Measurements from ENCODE around the gene GINS2.

The GINS2 gene

DNA sequence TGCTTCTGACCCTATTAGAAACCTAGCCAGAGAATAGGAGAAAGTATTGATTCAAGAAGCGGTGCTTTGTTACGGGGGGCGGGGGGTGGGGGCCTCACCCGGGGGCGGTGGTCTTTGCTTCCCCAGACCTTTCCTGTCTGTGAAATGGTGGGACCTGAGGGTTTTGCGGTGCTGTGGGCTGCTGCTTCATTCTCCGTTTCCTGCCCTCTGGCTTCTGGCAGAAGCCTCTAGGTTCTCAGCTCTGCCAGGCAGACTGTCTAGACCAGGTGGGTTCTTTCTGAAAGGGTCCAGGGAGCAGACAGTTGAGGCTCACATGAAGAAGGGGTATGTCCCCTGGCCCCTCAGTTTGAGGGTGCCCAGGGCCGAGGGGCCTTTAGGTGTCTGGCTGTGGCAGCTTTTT lies 61.7 kb downstream of the GINS2 start:
- Histone ChIP-seq H3K4me3 (ENCODE audit: low read length) (no peak overlapping the region), H3K9me3 (ENCODE audit: control insufficient read depth, low read length) (peaks cover 9% of the 10 kb centered on the region), H3K27me3 (replicated peaks; ENCODE audit: control insufficient read depth, insufficient read depth, low read length) (no peaks in the 10 kb centered on the region), H3K4me1 (ENCODE audit: control insufficient read depth, insufficient read depth, low read length) (no peaks in the 10 kb centered on the region), H3K9ac (ENCODE audit: low read length) (no peak overlapping the region), H3K36me3 (ENCODE audit: control insufficient read depth, insufficient read depth, low read length, severe bottlenecking) (peaks cover 15% of the 10 kb centered on the region)
- no peak for DNase-seq (ENCODE audit: low read depth)
